GM21360 (cell line): ENCODE measurements around the gene ERF.

Source experiments
- ATAC-seq: cut with Tn5 transposase; IDR thresholded peaks from one replicate; pipeline ENCODE4 v1.9.1; 2021; ENCODE audit warnings: mild to moderate bottlenecking, moderate library complexity; ENCODE audit not compliant: unreplicated experiment

The ERF gene

GRCh38 chr19:42255766-42256745 lies 1.1 kb upstream of the ERF start:
- no peak for ATAC-seq

- no peak for ATAC-seq
These were observed 659 bp downstream of the ERF start for GRCh38 chr19:42254089-42254849.

GRCh38 chr19:42253245-42254088 lies 1.5 kb downstream of the ERF start:
- no peak for ATAC-seq

GRCh38 chr19:42252365-42253244 lies 2.3 kb downstream of the ERF start:
- ATAC-seq: no peak

- ATAC-seq: no peak
These were observed 3.2 kb downstream of the ERF start for GRCh38 chr19:42251572-42252358.

- ATAC-seq: no peak
These were observed 4.0 kb downstream of the ERF start for GRCh38 chr19:42250666-42251531.

- ATAC-seq: no peak
These were observed 4.7 kb downstream of the ERF start for GRCh38 chr19:42250183-42250665.

- ATAC-seq: no peak
These were observed 5.2 kb downstream of the ERF start for GRCh38 chr19:42249769-42250168.

- ATAC-seq: no peak
These were observed 5.7 kb downstream of the ERF start for GRCh38 chr19:42249149-42249750.

GRCh38 chr19:42248270-42249148 lies 6.4 kb downstream of the ERF start:
- ATAC-seq: no peak

- no peak for ATAC-seq
These were observed 7.2 kb downstream of the ERF start for GRCh38 chr19:42247640-42248199.

- no peak for ATAC-seq
These were observed 7.8 kb downstream of the ERF start for GRCh38 chr19:42246922-42247639.

- ATAC-seq: no peak
These were observed 8.6 kb downstream of the ERF start for GRCh38 chr19:42246143-42246921.

GRCh38 chr19:42245231-42245630 lies 9.7 kb downstream of the ERF start:
- no peak for ATAC-seq
